Stomach (tissue), 9 donors: ENCODE measurements around the gene TFAP2D. TPM values are rescaled to one million over a fixed set of nuclear protein-coding genes. Genes with fewer than 3 reads are reported as not detected.

Source experiments
- DNase-seq, 2 donors: peaks; one replicate each; pipeline versions ENCODE4 v3.0.0 to v3.0.0-alpha.2; 2013 to 2019
- H3K27ac ChIP-seq, 5 donors: fragments of 200-600 bp in 4 of 5; sonication (generic) in 4 of 5; one replicate each; pipeline ENCODE4 v1.5.1; 2013 to 2019; ENCODE audit warnings: mild to moderate bottlenecking in 1 of 5, moderate library complexity in 1 of 5
- H3K27me3 ChIP-seq, 3 donors: fragments of 200-600 bp; sonication (generic); one replicate each; pipeline ENCODE4 v1.5.1; 2017 to 2019; ENCODE audit warnings: mixed run types in 1 of 3
- H3K36me3 ChIP-seq, 4 donors: fragments of 200-600 bp; sonication (generic); 1 replicate in 3 of 4; 2 replicates in 1 of 4; pipeline ENCODE4 v1.5.1; 2016 to 2019
- H3K4me1 ChIP-seq, 4 donors: fragments of 200-600 bp; sonication (generic); one replicate each; pipeline ENCODE4 v1.5.1; 2016 to 2019
- H3K4me3 ChIP-seq, 4 donors: fragments of 200-600 bp; sonication (generic) in 3 of 4; one replicate each; pipeline ENCODE4 v1.5.1; 2016 to 2019; ENCODE audit warnings: mild to moderate bottlenecking in 1 of 4
- H3K9me3 ChIP-seq, 4 donors: fragments of 200-600 bp; sonication (generic); one replicate each; pipeline ENCODE4 v1.5.1; 2016 to 2019
- EP300 ChIP-seq: sonication (generic); formaldehyde crosslinking; IDR thresholded peaks from one replicate; pipeline ENCODE4 v1.6.1; 2017; ENCODE audit warnings: antibody characterized with exemption
- POLR2A ChIP-seq, 4 donors: fragments of 450-650 bp; IDR thresholded peaks; one replicate each; pipeline ENCODE4 v1.6.1; 2016; ENCODE audit warnings: antibody characterized with exemption in 4 of 4, control low read depth in 2 of 4, mild to moderate bottlenecking in 1 of 4, moderate library complexity in 1 of 4
- POLR2AphosphoS5 ChIP-seq, 3 donors: sonication (generic); formaldehyde crosslinking; IDR thresholded peaks; one replicate each; pipeline ENCODE4 v1.6.1; 2016; ENCODE audit warnings: antibody characterized with exemption in 3 of 3
- WGBS, 5 donors: extraction: QIAGEN DNeasy Blood & Tissue Kit in 3 of 5; methylation state at CpG; one replicate each; pipeline versions ENCODE4 v1.1.5 to v1.1.7; 2013 to 2018; 5-methylcytosine and 5-hydroxymethylcytosine counted together
- intact Hi-C: fragments of 100-400 bp; cut with DNase I; formaldehyde crosslinking; loops from one replicate; pipeline ENCODE4 v1.15.1; 2023; ENCODE audit warnings: low total_unique reads
- polyA plus RNA-seq, 3 donors: library from polyadenylated mRNA; stranded (reverse); fragments of 200-250 nt; gene quantifications; one replicate each; pipeline ENCODE4 v1.2.3, GENCODE V29; 2013
- total RNA-seq, 5 donors: library from RNA; depleted of rRNA; stranded (reverse); fragments of >200 nt; gene quantifications; one replicate each; pipeline versions ENCODE4 v1.1.0 to v1.2.3, GENCODE V29; 2014 to 2016
- TF ChIP-seq, protein P1 (sequence below), 7 experiments: fragments of 450-650 bp in 4 of 7; fragments of 200-600 bp in 3 of 7; sonication (generic) in 3 of 7; IDR thresholded peaks; one replicate each; pipeline ENCODE4 v1.5.1; 2016 to 2019; ENCODE audit warnings: antibody characterized with exemption in 7 of 7, control low read depth in 2 of 7, mild to moderate bottlenecking in 1 of 7
- donor health status: healthy with polysubstance abuse.
- donor health status: Bipolar disorder and iron deficiency.
- donor health status: healthy.

Gene TFAP2D
- total and polyA plus RNA-seq, 8 donors: not detected

GRCh38 chr6:50820869-50821264, 107.5 kb downstream of the TFAP2D start:
- H3K4me1 ChIP-seq: peaks cover 11 to 37% (median 23%) of the 10 kb centered on the region in 4 donors
- no peak overlapping the region for H3K27ac ChIP-seq
- no peaks in the 10 kb centered on the region for H3K36me3 ChIP-seq
- TF ChIP-seq POLR2A (IDR thresholded peaks at IDR 0.05) (no peak), EP300 (no peak), POLR2AphosphoS5 (IDR thresholded peaks at IDR 0.05) (no peak)
- TF ChIP-seq, protein P1, sequence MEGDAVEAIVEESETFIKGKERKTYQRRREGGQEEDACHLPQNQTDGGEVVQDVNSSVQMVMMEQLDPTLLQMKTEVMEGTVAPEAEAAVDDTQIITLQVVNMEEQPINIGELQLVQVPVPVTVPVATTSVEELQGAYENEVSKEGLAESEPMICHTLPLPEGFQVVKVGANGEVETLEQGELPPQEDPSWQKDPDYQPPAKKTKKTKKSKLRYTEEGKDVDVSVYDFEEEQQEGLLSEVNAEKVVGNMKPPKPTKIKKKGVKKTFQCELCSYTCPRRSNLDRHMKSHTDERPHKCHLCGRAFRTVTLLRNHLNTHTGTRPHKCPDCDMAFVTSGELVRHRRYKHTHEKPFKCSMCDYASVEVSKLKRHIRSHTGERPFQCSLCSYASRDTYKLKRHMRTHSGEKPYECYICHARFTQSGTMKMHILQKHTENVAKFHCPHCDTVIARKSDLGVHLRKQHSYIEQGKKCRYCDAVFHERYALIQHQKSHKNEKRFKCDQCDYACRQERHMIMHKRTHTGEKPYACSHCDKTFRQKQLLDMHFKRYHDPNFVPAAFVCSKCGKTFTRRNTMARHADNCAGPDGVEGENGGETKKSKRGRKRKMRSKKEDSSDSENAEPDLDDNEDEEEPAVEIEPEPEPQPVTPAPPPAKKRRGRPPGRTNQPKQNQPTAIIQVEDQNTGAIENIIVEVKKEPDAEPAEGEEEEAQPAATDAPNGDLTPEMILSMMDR (IDR thresholded peaks at IDR 0.05): no peak
- WGBS, 5 donors: 5 to 9% (median 6%) methylated on average over 5 of the region's 5 CpGs
- peaks cover 30 to 98% (median 90%) of the 10 kb centered on the region in 3 donors for H3K27me3 ChIP-seq
- no peak for DNase-seq
- H3K4me3 ChIP-seq: peak overlapping the region in 2 of 4 donors; percentile 35 to 54
- intact Hi-C loops: no loop called here
- H3K9me3 ChIP-seq: no peaks in the 10 kb centered on the region

- H3K4me3 ChIP-seq: no peak overlapping the region
- no peaks in the 10 kb centered on the region for H3K9me3 ChIP-seq
- WGBS, 5 donors: 6 to 10% (median 9%) methylated on average over 20 of the region's 20 CpGs
- TF ChIP-seq POLR2AphosphoS5 (IDR thresholded peaks at IDR 0.05) (no peak), POLR2A (IDR thresholded peaks at IDR 0.05) (no peak), EP300 (no peak)
- TF ChIP-seq, protein P1 (IDR thresholded peaks at IDR 0.05): no peak
- H3K27ac ChIP-seq: no peak overlapping the region
- intact Hi-C loops: no loop called here
- no peaks in the 10 kb centered on the region for H3K36me3 ChIP-seq
- peaks cover 36 to 100% (median 96%) of the 10 kb centered on the region in 3 donors for H3K27me3 ChIP-seq
- peaks cover 11 to 34% (median 21%) of the 10 kb centered on the region in 4 donors for H3K4me1 ChIP-seq
- no peak for DNase-seq
These were observed 108.2 kb downstream of the TFAP2D start for GRCh38 chr6:50821441-50822077.

DNA sequence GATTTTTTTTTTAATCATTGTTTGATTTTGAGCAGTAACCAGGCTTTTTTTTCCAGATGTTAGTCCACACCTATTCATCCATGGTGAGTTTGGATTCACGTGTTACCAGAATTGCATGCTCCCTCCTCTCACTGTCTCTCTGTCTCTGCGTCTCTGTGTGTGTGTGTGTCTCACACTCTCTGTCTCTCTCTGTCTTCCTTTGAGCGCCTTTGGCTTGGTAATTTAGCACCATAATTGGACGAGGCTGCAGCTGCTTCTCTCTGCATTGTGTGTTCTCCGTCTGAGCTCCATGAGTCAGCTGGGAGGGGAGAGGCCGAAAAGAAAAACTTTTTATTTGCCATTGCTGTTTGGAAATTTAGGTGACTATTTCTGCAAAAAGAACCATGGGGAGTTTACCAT, 108.8 kb downstream of the TFAP2D start:
- no peak overlapping the region for H3K4me3 ChIP-seq

More for the DNA sequence above, 108.8 kb downstream of the TFAP2D start:
- Histone ChIP-seq H3K27me3 (peaks cover 36 to 100% (median 96%) of the 10 kb centered on the region in 3 donors), H3K4me1 (peaks cover 11 to 34% (median 21%) of the 10 kb centered on the region in 4 donors), H3K27ac (no peak overlapping the region), H3K36me3 (no peaks in the 10 kb centered on the region), H3K9me3 (no peaks in the 10 kb centered on the region)
- DNase-seq: no peak
- intact Hi-C loops: no loop called here
- TF ChIP-seq EP300: no peak
- TF ChIP-seq POLR2AphosphoS5 (IDR thresholded peaks at IDR 0.05): no peak
- TF ChIP-seq, protein P1 (IDR thresholded peaks at IDR 0.05): no peak
- TF ChIP-seq POLR2A (IDR thresholded peaks at IDR 0.05): no peak
- WGBS, 5 donors: 3 to 6% (median 5%) methylated on average over 6 of the region's 6 CpGs

Other genes with a start within 250 kb of the TFAP2D start
- under 1 TPM in 1 of 5 donors, not detected in 4; under 0.01 TPM for gene TFAP2B, start 105.3 kb downstream of the TFAP2D start, total RNA-seq
- 1 to 10 TPM in 1 of 3 donors, not detected in 2; 1.9 TPM for gene TFAP2B, start 105.3 kb downstream of the TFAP2D start, polyA plus RNA-seq